Hepatocyte (in vitro differentiated cells): Measurements from ENCODE around the gene TPST1. TPM values are rescaled to one million over a fixed set of nuclear protein-coding genes. Genes with fewer than 3 reads are reported as not detected.

ENCODE experiments used
- DNase-seq: peaks from one replicate; pipeline ENCODE4 v3.0.0-alpha.2; 2016; ENCODE audit warnings: low spot score
- H2AFZ ChIP-seq: fragments of 200-600 bp; sonication (generic); 2 replicates; pipeline ENCODE4 v1.6.0; 2016; ENCODE audit warnings: antibody characterized with exemption, mild to moderate bottlenecking
- H3K27ac ChIP-seq: fragments of 200-600 bp; sonication (generic); 2 replicates; pipeline ENCODE4 v1.5.1; 2016; ENCODE audit warnings: mild to moderate bottlenecking
- H3K27me3 ChIP-seq: fragments of 200-600 bp; sonication (generic); 2 replicates; pipeline ENCODE4 v1.6.1; 2016
- H3K36me3 ChIP-seq: fragments of 200-600 bp; sonication (generic); replicated peaks from 2 replicates; pipeline ENCODE4 v1.5.1; 2016; ENCODE audit warnings: low read depth; ENCODE audit not compliant: insufficient read depth
- H3K4me1 ChIP-seq: fragments of 200-600 bp; sonication (generic); 2 replicates; pipeline ENCODE4 v1.5.1; 2016; ENCODE audit warnings: mild to moderate bottlenecking, moderate library complexity; ENCODE audit not compliant: insufficient read depth
- H3K4me2 ChIP-seq: fragments of 200-600 bp; sonication (generic); 2 replicates; pipeline ENCODE4 v1.6.0; 2016
- H3K4me3 ChIP-seq: fragments of 200-600 bp; sonication (generic); 2 replicates; pipeline ENCODE4 v1.5.1; 2016; ENCODE audit warnings: mild to moderate bottlenecking
- H3K79me2 ChIP-seq: fragments of 200-600 bp; sonication (generic); 2 replicates; pipeline ENCODE4 v1.6.0; 2017; ENCODE audit warnings: mild to moderate bottlenecking
- H3K9me2 ChIP-seq: fragments of 200-600 bp; sonication (generic); replicated peaks from 2 replicates; pipeline ENCODE4 v1.6.0; 2017; ENCODE audit warnings: mild to moderate bottlenecking; ENCODE audit not compliant: insufficient read depth
- H3K9me3 ChIP-seq: fragments of 200-600 bp; sonication (generic); 2 replicates; pipeline ENCODE4 v1.5.1; 2016; ENCODE audit warnings: low read depth, mild to moderate bottlenecking
- H4K20me1 ChIP-seq: fragments of 200-600 bp; sonication (generic); 2 replicates; pipeline ENCODE4 v1.6.0; 2016; ENCODE audit warnings: mild to moderate bottlenecking; ENCODE audit not compliant: insufficient read depth, poor library complexity, severe bottlenecking
- EZH2 ChIP-seq: fragments of 200-600 bp; sonication (generic); IDR thresholded peaks from 2 replicates; pipeline ENCODE4 v1.6.1; 2016; ENCODE audit warnings: antibody characterized with exemption, mild to moderate bottlenecking, borderline replicate concordance
- EZH2phosphoT487 ChIP-seq: fragments of 200-600 bp; sonication (generic); IDR thresholded peaks from one replicate; pipeline ENCODE4 v1.6.1; 2018; ENCODE audit warnings: antibody characterized with exemption, mild to moderate bottlenecking, low read depth, moderate library complexity; ENCODE audit not compliant: unreplicated experiment, severe bottlenecking
- WGBS: methylation state at CpG from one replicate; pipeline ENCODE4 v1.1.6; 2016; ENCODE audit warnings: low lambda C conversion rate; ENCODE audit errors: missing lambda C conversion rate; 5-methylcytosine and 5-hydroxymethylcytosine counted together
- polyA plus RNA-seq: library from polyadenylated mRNA; unstranded; fragments of >200 nt; fragmentation: Nextera tagmentation; extraction: Ambion mirVana; gene quantifications from 2 replicates; pipeline ENCODE4 v1.2.1, GENCODE V29; 2016
- total RNA-seq: library from RNA; depleted of rRNA; stranded (reverse); fragments of >200 nt; gene quantifications from 2 replicates; pipeline ENCODE4 v1.2.3, GENCODE V29; 2014
- TF ChIP-seq, protein P1 (sequence below): fragments of 200-600 bp; sonication (generic); IDR thresholded peaks from 2 replicates; pipeline ENCODE4 v1.5.1; 2016; ENCODE audit warnings: antibody characterized with exemption, mild to moderate bottlenecking; ENCODE audit not compliant: poor library complexity

Gene TPST1
- total and polyA plus RNA-seq, 2 experiments from 2014 or later: 85.2 to 91.2 TPM

DNA sequence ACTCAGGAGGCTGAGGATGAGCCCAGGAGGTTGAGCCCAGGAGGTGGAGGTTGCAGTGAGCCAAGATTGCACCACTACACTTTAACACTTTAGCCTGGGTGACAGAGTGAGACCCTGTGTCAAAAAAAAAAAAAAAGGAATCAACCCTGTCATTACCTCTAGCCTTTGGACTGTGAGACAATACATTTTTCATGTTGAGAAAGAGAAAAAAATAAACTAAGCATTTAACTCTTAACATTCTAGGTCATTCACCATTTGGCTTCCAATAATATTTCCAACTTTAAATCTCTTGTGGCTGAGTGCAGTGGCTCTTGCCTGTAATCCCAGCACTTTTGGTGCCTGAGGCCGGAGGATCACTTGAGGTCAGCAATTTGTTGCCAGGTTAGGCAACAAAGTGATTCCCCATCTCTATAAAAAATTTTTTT lies 41.9 kb upstream of the TPST1 start:
- H3K4me2 ChIP-seq: no peak overlapping the region
- peaks cover 6% of the 10 kb centered on the region for H3K9me3 ChIP-seq
- H3K9me2 ChIP-seq: no peaks in the 10 kb centered on the region
- H3K27me3 ChIP-seq: no peaks in the 10 kb centered on the region
- no peak for TF ChIP-seq EZH2
- no peak for TF ChIP-seq EZH2phosphoT487
- TF ChIP-seq, protein P1, sequence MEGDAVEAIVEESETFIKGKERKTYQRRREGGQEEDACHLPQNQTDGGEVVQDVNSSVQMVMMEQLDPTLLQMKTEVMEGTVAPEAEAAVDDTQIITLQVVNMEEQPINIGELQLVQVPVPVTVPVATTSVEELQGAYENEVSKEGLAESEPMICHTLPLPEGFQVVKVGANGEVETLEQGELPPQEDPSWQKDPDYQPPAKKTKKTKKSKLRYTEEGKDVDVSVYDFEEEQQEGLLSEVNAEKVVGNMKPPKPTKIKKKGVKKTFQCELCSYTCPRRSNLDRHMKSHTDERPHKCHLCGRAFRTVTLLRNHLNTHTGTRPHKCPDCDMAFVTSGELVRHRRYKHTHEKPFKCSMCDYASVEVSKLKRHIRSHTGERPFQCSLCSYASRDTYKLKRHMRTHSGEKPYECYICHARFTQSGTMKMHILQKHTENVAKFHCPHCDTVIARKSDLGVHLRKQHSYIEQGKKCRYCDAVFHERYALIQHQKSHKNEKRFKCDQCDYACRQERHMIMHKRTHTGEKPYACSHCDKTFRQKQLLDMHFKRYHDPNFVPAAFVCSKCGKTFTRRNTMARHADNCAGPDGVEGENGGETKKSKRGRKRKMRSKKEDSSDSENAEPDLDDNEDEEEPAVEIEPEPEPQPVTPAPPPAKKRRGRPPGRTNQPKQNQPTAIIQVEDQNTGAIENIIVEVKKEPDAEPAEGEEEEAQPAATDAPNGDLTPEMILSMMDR: no peak
- no peak overlapping the region for H2AFZ ChIP-seq
- H4K20me1 ChIP-seq: no peaks in the 10 kb centered on the region
- WGBS: 91% methylated on average over 1 of the region's 1 CpG
- no peak for DNase-seq
- no peaks in the 10 kb centered on the region for H3K79me2 ChIP-seq
- H3K4me1 ChIP-seq: no peaks in the 10 kb centered on the region
- no peak overlapping the region for H3K27ac ChIP-seq
- no peaks in the 10 kb centered on the region for H3K36me3 ChIP-seq
- no peak overlapping the region for H3K4me3 ChIP-seq

DNA sequence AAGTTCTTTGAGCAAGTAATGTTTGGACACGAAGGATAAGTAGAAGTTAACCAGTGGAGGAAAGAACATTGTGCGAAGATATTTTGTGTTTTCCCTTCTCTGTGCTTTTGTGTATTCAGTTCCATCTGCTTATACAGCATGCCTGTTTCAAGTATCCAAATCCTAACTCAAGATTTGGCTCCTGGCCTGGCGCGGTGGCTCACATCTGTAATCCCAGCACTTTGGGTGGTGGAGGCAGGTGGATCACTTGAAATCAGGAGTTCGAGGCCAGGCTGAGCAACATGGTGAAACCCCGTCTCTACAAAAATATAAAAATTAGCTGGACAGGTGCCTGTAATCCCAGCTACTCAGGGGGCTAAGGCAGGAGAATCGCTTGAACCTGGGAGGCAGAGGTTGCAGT lies 40.8 kb upstream of the TPST1 start:
- 89% methylated on average over 7 of the region's 7 CpGs for WGBS
- Histone ChIP-seq H3K9me2 (no peaks in the 10 kb centered on the region), H3K4me1 (no peaks in the 10 kb centered on the region), H3K4me3 (no peak overlapping the region), H3K27ac (no peak overlapping the region), H4K20me1 (no peaks in the 10 kb centered on the region), H3K9me3 (peaks cover 3% of the 10 kb centered on the region), H2AFZ (no peak overlapping the region), H3K79me2 (no peaks in the 10 kb centered on the region), H3K4me2 (no peak overlapping the region), H3K36me3 (no peaks in the 10 kb centered on the region), H3K27me3 (no peaks in the 10 kb centered on the region)
- DNase-seq: no peak
- TF ChIP-seq, protein P1: no peak
- no peak for TF ChIP-seq EZH2
- no peak for TF ChIP-seq EZH2phosphoT487

DNA sequence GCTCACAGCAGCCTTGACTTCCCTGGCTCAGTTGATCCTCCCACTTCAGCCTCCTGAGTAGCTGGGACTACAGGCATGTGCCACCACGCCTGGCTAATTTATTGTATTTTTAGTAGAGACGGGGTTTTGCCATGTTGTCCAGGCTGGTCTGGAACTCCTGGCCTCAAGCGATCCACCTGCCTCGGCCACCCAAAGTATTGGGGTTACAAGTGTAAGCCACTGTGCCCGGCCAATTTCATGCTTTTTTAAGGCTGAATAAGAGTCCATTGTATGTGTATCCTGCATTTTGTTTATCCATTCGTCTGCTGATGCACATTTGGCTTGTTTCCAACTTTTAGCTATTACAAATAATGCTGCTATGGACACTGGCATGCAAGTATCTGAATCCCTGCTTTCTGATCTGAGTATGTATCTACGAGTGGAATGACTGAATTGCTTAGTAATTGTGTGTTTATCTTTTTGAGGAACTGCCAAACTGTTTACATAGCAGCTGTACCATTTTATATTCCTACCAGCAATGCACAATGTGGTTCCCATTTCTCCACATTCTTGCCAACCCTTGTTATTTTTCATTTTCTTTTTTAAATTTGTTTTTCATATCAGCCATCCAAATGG lies 37.3 kb upstream of the TPST1 start:
- H4K20me1 ChIP-seq: no peaks in the 10 kb centered on the region
- H3K9me3 ChIP-seq: no peaks in the 10 kb centered on the region
- H2AFZ ChIP-seq: no peak overlapping the region
- no peaks in the 10 kb centered on the region for H3K79me2 ChIP-seq
- H3K4me1 ChIP-seq: no peaks in the 10 kb centered on the region
- TF ChIP-seq, protein P1: no peak
- TF ChIP-seq EZH2phosphoT487 (no peak), EZH2 (no peak)
- H3K4me2 ChIP-seq: no peak overlapping the region
- no peaks in the 10 kb centered on the region for H3K27me3 ChIP-seq
- DNase-seq: no peak
- no peaks in the 10 kb centered on the region for H3K36me3 ChIP-seq
- no peaks in the 10 kb centered on the region for H3K9me2 ChIP-seq
- H3K4me3 ChIP-seq: no peak overlapping the region
- 64% methylated on average over 7 of the region's 7 CpGs for WGBS
- no peak overlapping the region for H3K27ac ChIP-seq

DNA sequence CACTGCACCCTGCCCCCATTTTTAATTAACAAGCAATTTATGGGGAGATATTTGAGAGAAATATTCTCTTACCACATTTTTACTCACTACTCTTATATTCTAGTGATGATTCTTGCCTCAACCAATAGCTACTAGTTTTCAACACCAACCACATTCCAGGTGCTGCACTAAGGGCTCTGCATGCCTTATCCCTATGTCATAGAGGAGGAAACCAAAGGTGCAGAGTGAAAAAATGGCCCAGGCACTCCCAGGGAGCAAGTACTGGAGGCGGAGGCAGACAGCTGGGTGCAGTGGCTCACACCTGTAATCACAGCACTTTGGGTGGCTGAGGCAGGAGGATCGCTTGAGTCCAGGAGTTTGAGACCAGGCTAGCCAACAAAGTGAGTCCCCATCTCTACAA lies 35.5 kb upstream of the TPST1 start:
- DNase-seq: no peak
- no peaks in the 10 kb centered on the region for H3K79me2 ChIP-seq
- no peaks in the 10 kb centered on the region for H4K20me1 ChIP-seq
- H2AFZ ChIP-seq: no peak overlapping the region
- WGBS: 95% methylated on average over 2 of the region's 2 CpGs
- H3K4me2 ChIP-seq: no peak overlapping the region
- no peaks in the 10 kb centered on the region for H3K9me2 ChIP-seq
- no peak overlapping the region for H3K4me3 ChIP-seq
- TF ChIP-seq, protein P1: no peak
- TF ChIP-seq EZH2phosphoT487: no peak
- no peak for TF ChIP-seq EZH2
- H3K27ac ChIP-seq: no peak overlapping the region
- no peaks in the 10 kb centered on the region for H3K9me3 ChIP-seq
- H3K27me3 ChIP-seq: no peaks in the 10 kb centered on the region
- no peaks in the 10 kb centered on the region for H3K4me1 ChIP-seq
- H3K36me3 ChIP-seq: no peaks in the 10 kb centered on the region
